A549 (cell line): Measurements from ENCODE around the gene DNAJC18.

Source experiments
- CTCF ChIP-seq: fragments of >200 bp; sonication (Bioruptor Twin); formaldehyde crosslinking; IDR thresholded peaks from 3 replicates; pipeline ENCODE4 v1.5.1; 2016
- EHMT2 ChIP-seq: fragments of 200-600 bp; sonication (generic); IDR thresholded peaks from 2 replicates; pipeline ENCODE4 v1.6.1; 2016; ENCODE audit warnings: antibody characterized with exemption, low read depth, mild to moderate bottlenecking, moderate library complexity
- HOXA7 ChIP-seq: fragments of 250-450 bp; sonication (Bioruptor Pico); IDR thresholded peaks from 2 replicates; pipeline ENCODE4 v1.5.0; 2020; ENCODE audit warnings: mild to moderate bottlenecking, moderate library complexity
- NFE2L2 ChIP-seq: fragments of 150-350 bp; conservative IDR thresholded peaks from 2 replicates; pipeline ENCODE4 v1.6.1; 2014; ENCODE audit warnings: low read length
- RAD21 ChIP-seq, 2 experiments: fragments of >200 bp in 1 of 2; sonication (Bioruptor Twin) in 1 of 2; formaldehyde crosslinking in 1 of 2; IDR thresholded peaks in 1 of 2; conservative IDR thresholded peaks in 1 of 2; 2 replicates in 1 of 2; 3 replicates in 1 of 2; pipeline ENCODE4 v1.6.1; 2012 to 2018; ENCODE audit warnings: inconsistent platforms in 1 of 2
- REST ChIP-seq: fragments of 200-600 bp; sonication (generic); IDR thresholded peaks from 2 replicates; pipeline ENCODE4 v1.6.1; 2016; ENCODE audit warnings: antibody characterized with exemption, mild to moderate bottlenecking, moderate library complexity

GRCh38 chr5:139403787-139404483 is 35.4 kb downstream of the DNAJC18 start, which contains the start of gene SPATA24:
- no peak for TF ChIP-seq EHMT2
- TF ChIP-seq CTCF = no peak
- TF ChIP-seq HOXA7 (CRISPR knock-in tag) = no peak
- no peak for TF ChIP-seq REST
- no peak for TF ChIP-seq NFE2L2
- no peak for TF ChIP-seq RAD21 (conservative IDR thresholded peaks at IDR 0.05 in 1 of 2, IDR thresholded peaks at IDR 0.05 in 1 of 2)
